H9 (cell line): ENCODE data around the gene DPH7. TPM values are rescaled to one million over a fixed set of nuclear protein-coding genes. Genes with fewer than 3 reads are reported as not detected.

ENCODE experiments used
- DNase-seq: peaks from one replicate; pipeline ENCODE4 v3.0.0-alpha.2; 2017
- H2AFZ ChIP-seq: one replicate; pipeline ENCODE4 v1.6.1; 2013; ENCODE audit warnings: mild to moderate bottlenecking, low read length, control low read depth, moderate library complexity
- H2AK5ac ChIP-seq: 2 replicates; pipeline ENCODE4 v1.6.1; 2013; ENCODE audit warnings: low read length, control low read depth, mixed read lengths; ENCODE audit not compliant: insufficient read length
- H2BK120ac ChIP-seq: one replicate; pipeline ENCODE4 v1.6.1; 2013; ENCODE audit warnings: low read depth, mild to moderate bottlenecking, low read length, control low read depth, inconsistent platforms; ENCODE audit not compliant: poor library complexity, severe bottlenecking
- H2BK12ac ChIP-seq: 2 replicates; pipeline ENCODE4 v1.6.1; 2013; ENCODE audit warnings: low read length, control low read depth, mixed read lengths, low read depth; ENCODE audit not compliant: insufficient read length
- H2BK15ac ChIP-seq: 2 replicates; pipeline ENCODE4 v1.6.1; 2013; ENCODE audit warnings: low read depth, low read length, control low read depth
- H2BK20ac ChIP-seq: one replicate; pipeline ENCODE4 v1.6.1; 2013; ENCODE audit warnings: low read depth, mild to moderate bottlenecking, low read length, control low read depth, inconsistent platforms; ENCODE audit not compliant: poor library complexity, severe bottlenecking
- H2BK5ac ChIP-seq: 2 replicates; pipeline ENCODE4 v1.6.1; 2013; ENCODE audit warnings: low read length, control low read depth, mixed read lengths; ENCODE audit not compliant: insufficient read length
- H3K14ac ChIP-seq: 2 replicates; pipeline ENCODE4 v1.6.1; 2013; ENCODE audit warnings: low read length, control low read depth; ENCODE audit not compliant: insufficient read depth
- H3K18ac ChIP-seq: 2 replicates; pipeline ENCODE4 v1.6.1; 2013; ENCODE audit warnings: low read depth, mild to moderate bottlenecking, mixed read lengths, low read length, control low read depth; ENCODE audit not compliant: insufficient read length
- H3K23ac ChIP-seq: 2 replicates; pipeline ENCODE4 v1.6.1; 2013; ENCODE audit warnings: low read length, control low read depth, mixed read lengths, low read depth; ENCODE audit not compliant: insufficient read length
- H3K23me2 ChIP-seq: 2 replicates; pipeline ENCODE4 v1.6.1; 2013; ENCODE audit warnings: low read depth, mild to moderate bottlenecking, mixed read lengths, low read length, control low read depth; ENCODE audit not compliant: insufficient read length, poor library complexity, severe bottlenecking
- H3K27ac ChIP-seq: 2 replicates; pipeline ENCODE4 v1.5.1; 2013; ENCODE audit warnings: low read length, control low read depth, mixed read lengths, low read depth; ENCODE audit not compliant: insufficient read length
- H3K27me3 ChIP-seq: 2 replicates; pipeline ENCODE4 v1.6.1; 2013; ENCODE audit warnings: low read length, control low read depth, inconsistent platforms; ENCODE audit not compliant: insufficient read depth
- H3K4ac ChIP-seq: 2 replicates; pipeline ENCODE4 v1.6.1; 2013; ENCODE audit warnings: low read depth, mild to moderate bottlenecking, control low read depth, inconsistent platforms, low read length, moderate library complexity
- H3K4me1 ChIP-seq: 2 replicates; pipeline ENCODE4 v1.6.1; 2013; ENCODE audit warnings: low read length, control low read depth, inconsistent platforms; ENCODE audit not compliant: insufficient read depth
- H3K4me2 ChIP-seq: 2 replicates; pipeline ENCODE4 v1.6.1; 2013; ENCODE audit warnings: low read length, control low read depth, mixed read lengths; ENCODE audit not compliant: insufficient read length, insufficient read depth
- H3K56ac ChIP-seq: 2 replicates; pipeline ENCODE4 v1.6.1; 2013; ENCODE audit warnings: low read depth, mild to moderate bottlenecking, mixed read lengths, low read length, control low read depth; ENCODE audit not compliant: insufficient read length
- H3K79me1 ChIP-seq: 2 replicates; pipeline ENCODE4 v1.6.1; 2013; ENCODE audit warnings: low read depth, mild to moderate bottlenecking, moderate library complexity, low read length, control low read depth, inconsistent platforms; ENCODE audit not compliant: insufficient read depth, poor library complexity, severe bottlenecking
- H3K79me2 ChIP-seq: 2 replicates; pipeline ENCODE4 v1.6.1; 2013; ENCODE audit warnings: low read length, control low read depth, inconsistent platforms; ENCODE audit not compliant: insufficient read depth
- H3K9ac ChIP-seq: 2 replicates; pipeline ENCODE4 v1.6.1; 2013; ENCODE audit warnings: low read length, control low read depth, mixed read lengths; ENCODE audit not compliant: insufficient read length; ENCODE audit errors: extremely low read depth
- H3K9me3 ChIP-seq: one replicate; pipeline ENCODE4 v1.6.1; 2013; ENCODE audit warnings: low read depth, low read length, inconsistent platforms; ENCODE audit not compliant: control insufficient read depth
- H3T11ph ChIP-seq: one replicate; pipeline ENCODE4 v1.6.1; 2013; ENCODE audit warnings: mild to moderate bottlenecking, low read length, control low read depth, inconsistent platforms
- H4K20me1 ChIP-seq: one replicate; pipeline ENCODE4 v1.6.1; 2013; ENCODE audit not compliant: control insufficient read depth, insufficient read length, insufficient read depth
- H4K5ac ChIP-seq: 2 replicates; pipeline ENCODE4 v1.6.1; 2013; ENCODE audit warnings: low read depth, mild to moderate bottlenecking, mixed read lengths, low read length, control low read depth; ENCODE audit not compliant: insufficient read length
- H4K8ac ChIP-seq: replicated peaks from 2 replicates; pipeline ENCODE4 v1.6.1; 2013; ENCODE audit warnings: low read length, control low read depth, mixed read lengths, low read depth; ENCODE audit not compliant: insufficient read length
- H4K91ac ChIP-seq: 2 replicates; pipeline ENCODE4 v1.6.1; 2013; ENCODE audit warnings: low read depth, mild to moderate bottlenecking, moderate library complexity, mixed read lengths, low read length, control low read depth; ENCODE audit not compliant: insufficient read length
- H3K27ac Mint-ChIP-seq, 3 experiments: 2 replicates in 2 of 3; 3 replicates in 1 of 3; pipeline ENCODE4 v1.8.0; 2020 to 2021; ENCODE audit warnings: mixed read lengths in 3 of 3, mild to moderate bottlenecking in 1 of 3, moderate library complexity in 1 of 3
- H3K27me3 Mint-ChIP-seq: 2 replicates; pipeline ENCODE4 v1.8.0; 2021; ENCODE audit warnings: low read depth, mild to moderate bottlenecking, moderate library complexity, mixed read lengths
- H3K36me3 Mint-ChIP-seq, 3 experiments: 2 replicates in 2 of 3; 3 replicates in 1 of 3; pipeline ENCODE4 v1.8.0; 2020 to 2021; ENCODE audit warnings: low read depth in 3 of 3, mixed read lengths in 3 of 3; ENCODE audit not compliant: insufficient read depth in 1 of 3
- H3K4me1 Mint-ChIP-seq, 2 experiments: 2 replicates each; pipeline ENCODE4 v1.8.0; 2020; ENCODE audit warnings: mixed read lengths in 2 of 2
- H3K4me3 Mint-ChIP-seq, 2 experiments: 2 replicates in 1 of 2; 3 replicates in 1 of 2; pipeline ENCODE4 v1.8.0; 2020 to 2021; ENCODE audit warnings: mild to moderate bottlenecking in 2 of 2, mixed read lengths in 2 of 2, moderate library complexity in 1 of 2
- H3K9me3 Mint-ChIP-seq, 2 experiments: 2 replicates in 1 of 2; 3 replicates in 1 of 2; pipeline ENCODE4 v1.8.0; 2020; ENCODE audit warnings: mild to moderate bottlenecking in 2 of 2, mixed read lengths in 2 of 2, moderate library complexity in 1 of 2
- CTCF ChIP-seq: fragments of 200-600 bp; sonication (generic); conservative IDR thresholded peaks from 3 replicates; pipeline ENCODE4 v1.8.0; 2021; ENCODE audit warnings: antibody characterized with exemption, mild to moderate bottlenecking
- WGBS: extraction: QIAGEN DNeasy Blood & Tissue Kit; methylation state at CpG from one replicate; pipeline ENCODE4 v1.1.7; 2013; ENCODE audit warnings: missing lambda C conversion rate, low lambda C conversion rate, mixed read lengths; ENCODE audit not compliant: insufficient read length; ENCODE audit errors: extremely low coverage; 5-methylcytosine and 5-hydroxymethylcytosine counted together
- total RNA-seq: library from RNA; stranded (reverse); gene quantifications from 2 replicates; pipeline ENCODE4 v1.2.1, GENCODE V29; 2021

The DPH7 gene
- total RNA-seq, 1 experiment from 2014 or later, result 51.3 TPM

- Histone ChIP-seq H2BK12ac (no peak overlapping the region), H3K79me1 (peaks cover 6% of the 10 kb centered on the region), H3K79me2 (peaks cover 4% of the 10 kb centered on the region; the same call in 1 of the 2 replicates), H3K4me2 (peak overlapping the region; percentile 95), H2AK5ac (no peak overlapping the region), H3K27me3 (no peaks in the 10 kb centered on the region), H2BK5ac (no peak overlapping the region), H4K20me1 (no peaks in the 10 kb centered on the region), H3T11ph (no peak overlapping the region), H3K23ac (no peak overlapping the region), H2BK120ac (no peak overlapping the region), H3K9me3 (no peaks in the 10 kb centered on the region), H2BK15ac (no peak overlapping the region), H3K14ac (no peak overlapping the region), H2BK20ac (no peak overlapping the region), H3K9ac (peak overlapping the region; percentile 80), H3K4ac (no peak overlapping the region), H4K91ac (no peak overlapping the region), H3K23me2 (peaks cover 9% of the 10 kb centered on the region), H3K27ac (no peak overlapping the region), H4K5ac (no peak overlapping the region), H2AFZ (no peak overlapping the region), H3K4me1 (peaks cover 4% of the 10 kb centered on the region; the same call in 1 of the 2 replicates), H3K18ac (no peak overlapping the region), H4K8ac (no peak overlapping the region), H3K56ac (no peak overlapping the region)
- Mint-ChIP-seq H3K4me1 (peaks cover 5 to 14% of the 10 kb centered on the region in 2 experiments; a peak in 3 of 4 replicates), H3K9me3 (no peaks in the 10 kb centered on the region; a peak in 1 of 5 replicates), H3K4me3 (peak overlapping the region; percentile 81 to 90), H3K27me3 (peaks cover 11% of the 10 kb centered on the region), H3K36me3 (peaks cover 22 to 55% (median 45%) of the 10 kb centered on the region in 3 experiments; a peak in 6 of 7 replicates), H3K27ac (no peak overlapping the region)
- no CpG with 5 or more reads among the region's 6 CpGs for WGBS
- no peak for DNase-seq
- no peak for TF ChIP-seq CTCF
Observed at GRCh38 chr9:137588891-137589290, 10.2 kb upstream of the DPH7 start.
